Kidney glomerular epithelial cell (primary cell): ENCODE data around the gene RBM23.
"Not testable (repeated sequence)": the region's sequence is repeated elsewhere in the genome, so short reads cannot be mapped to it uniquely, and the experiment has no call there.

Source experiments
- DNase-seq: peaks from one replicate; lab custom pipeline; 2025; lab: John Stamatoyannopoulos, UW

The RBM23 gene

DNA sequence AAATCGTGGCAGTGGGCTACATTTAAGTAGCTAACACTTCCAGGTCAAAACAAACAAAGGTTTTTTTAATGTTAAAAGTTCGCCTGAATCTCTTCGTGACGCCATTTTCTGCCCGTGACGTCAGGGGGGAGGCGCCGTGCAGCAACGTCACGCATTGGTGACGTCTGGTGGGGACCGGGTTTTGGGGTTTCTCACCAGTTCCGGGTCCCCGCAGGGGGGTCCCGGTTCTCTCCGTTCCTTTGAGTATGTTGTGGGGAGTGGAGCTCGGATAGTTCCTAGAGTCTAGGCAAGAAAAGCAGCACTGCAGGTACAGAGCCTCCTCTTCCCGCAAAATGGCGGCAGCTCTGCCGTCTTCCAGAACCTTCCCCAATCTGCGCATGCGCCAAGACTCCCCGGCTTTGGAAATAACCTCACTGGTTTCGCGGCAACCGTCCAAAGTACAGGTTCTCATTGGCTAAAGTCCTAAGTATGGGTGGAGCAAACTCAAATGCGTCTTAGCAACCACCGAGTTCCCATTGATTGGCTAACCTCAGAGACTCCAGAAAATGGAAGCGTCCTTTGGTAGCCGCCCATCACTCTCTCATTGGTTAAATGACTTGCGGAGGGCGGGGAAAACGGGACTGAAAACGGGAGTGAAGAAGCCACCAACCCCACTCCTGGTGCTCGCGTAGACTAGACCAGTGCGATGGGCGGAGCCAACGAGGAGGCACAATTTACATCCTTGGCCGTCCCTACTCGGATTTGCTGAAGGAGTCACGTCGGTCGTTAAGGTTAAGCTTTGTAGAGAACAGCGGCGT is at the start of gene RBM23:
TSS of gene RBM23 (minus strand) at position 346 of the 797 bp plus-strand sequence.
- peak; percentile 100 for DNase-seq

DNA sequence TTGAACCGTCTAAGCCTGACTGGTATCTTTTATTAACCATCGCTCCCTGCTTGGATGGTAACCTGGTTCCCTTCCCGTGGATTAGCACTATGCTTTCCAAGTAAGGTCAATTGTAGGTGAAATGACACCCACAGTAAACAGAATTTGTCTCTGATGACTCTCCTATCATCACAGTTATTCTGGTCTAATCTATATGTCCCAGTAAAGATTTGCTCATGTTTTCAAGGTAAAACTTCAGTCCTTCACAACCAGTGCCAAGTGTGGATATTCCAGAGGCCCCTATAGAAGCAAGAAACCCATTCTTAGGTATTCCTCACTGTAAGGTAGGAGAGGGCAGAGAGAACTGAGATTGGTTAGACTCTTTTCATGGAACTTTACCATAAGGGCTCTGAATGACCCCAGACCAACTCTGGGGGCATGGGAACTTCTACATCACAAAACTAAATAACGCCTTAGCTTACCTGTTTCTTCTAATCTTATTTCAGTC is 47.9 kb upstream of the RBM23 start:
- DNase-seq, result no peak

DNA sequence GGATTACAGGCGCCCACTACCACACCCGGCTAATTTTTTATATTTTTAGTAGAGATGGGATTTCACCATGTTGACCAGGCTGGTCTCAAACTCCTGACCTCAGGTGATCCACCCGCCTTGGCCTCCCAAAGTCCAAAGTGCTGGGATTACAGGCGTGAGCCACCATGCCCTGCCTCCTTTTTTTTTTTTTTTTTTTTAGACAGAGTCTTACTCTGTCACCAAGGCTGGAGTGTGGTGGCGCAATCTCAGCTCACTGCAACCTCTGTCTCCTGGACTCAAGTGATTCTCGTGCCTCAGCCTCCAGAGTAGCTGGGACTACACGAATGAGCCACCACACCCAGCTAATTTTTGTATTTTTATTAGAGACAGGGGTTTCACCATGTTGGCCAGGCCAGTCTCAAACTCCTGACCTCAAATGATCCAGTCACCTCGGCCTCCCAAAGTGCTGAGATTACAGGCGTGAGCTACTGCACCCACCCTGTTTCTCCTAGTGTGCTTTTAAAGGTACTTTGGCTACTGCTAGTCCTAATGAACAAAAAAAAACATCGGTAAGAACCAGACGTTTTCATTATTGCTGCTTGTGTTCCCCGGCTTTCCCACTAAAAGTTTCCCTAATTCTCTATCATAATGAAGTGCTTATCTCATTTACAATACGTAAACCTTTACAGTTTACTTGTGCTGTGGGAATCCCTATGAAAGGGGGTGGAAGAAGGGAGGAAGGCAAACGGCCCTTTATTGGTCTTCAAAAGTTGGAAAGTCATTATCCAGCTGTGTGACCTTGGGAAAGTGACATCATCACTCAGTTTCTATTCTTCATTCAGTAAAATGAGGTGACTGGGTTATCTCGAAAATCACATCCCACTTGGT is 47.2 kb upstream of the RBM23 start:
- DNase-seq, result not testable (repeated sequence)

DNA sequence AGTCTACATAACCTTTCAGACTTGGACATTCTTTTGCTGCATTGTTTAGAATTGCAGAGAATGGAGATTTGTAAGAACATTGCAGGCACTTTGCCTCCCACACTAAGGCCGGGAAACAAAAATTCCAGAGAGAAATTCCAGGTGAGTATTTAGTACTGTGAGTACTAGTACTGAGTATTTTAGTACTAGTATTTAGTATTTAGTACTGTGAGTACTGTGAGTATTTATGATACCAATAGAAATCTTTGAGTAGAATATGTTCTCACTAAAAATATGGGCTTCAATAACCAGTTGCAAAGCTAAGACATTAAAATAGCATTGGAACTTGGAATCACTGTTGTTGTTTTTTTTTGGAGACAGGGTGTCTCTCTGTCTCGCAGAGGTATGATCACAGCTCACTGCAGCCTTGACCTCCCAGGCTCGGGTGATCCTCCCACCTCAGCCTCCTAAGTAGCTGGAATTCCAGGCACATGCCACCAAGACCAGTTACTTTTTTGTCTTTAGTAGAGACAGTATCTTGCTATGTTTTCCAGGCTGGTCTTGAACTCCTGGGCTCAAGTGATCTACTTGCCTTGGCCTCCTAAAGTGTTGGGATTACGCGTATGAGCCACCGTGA is 43.2 kb upstream of the RBM23 start:
- DNase-seq, result no peak

DNA sequence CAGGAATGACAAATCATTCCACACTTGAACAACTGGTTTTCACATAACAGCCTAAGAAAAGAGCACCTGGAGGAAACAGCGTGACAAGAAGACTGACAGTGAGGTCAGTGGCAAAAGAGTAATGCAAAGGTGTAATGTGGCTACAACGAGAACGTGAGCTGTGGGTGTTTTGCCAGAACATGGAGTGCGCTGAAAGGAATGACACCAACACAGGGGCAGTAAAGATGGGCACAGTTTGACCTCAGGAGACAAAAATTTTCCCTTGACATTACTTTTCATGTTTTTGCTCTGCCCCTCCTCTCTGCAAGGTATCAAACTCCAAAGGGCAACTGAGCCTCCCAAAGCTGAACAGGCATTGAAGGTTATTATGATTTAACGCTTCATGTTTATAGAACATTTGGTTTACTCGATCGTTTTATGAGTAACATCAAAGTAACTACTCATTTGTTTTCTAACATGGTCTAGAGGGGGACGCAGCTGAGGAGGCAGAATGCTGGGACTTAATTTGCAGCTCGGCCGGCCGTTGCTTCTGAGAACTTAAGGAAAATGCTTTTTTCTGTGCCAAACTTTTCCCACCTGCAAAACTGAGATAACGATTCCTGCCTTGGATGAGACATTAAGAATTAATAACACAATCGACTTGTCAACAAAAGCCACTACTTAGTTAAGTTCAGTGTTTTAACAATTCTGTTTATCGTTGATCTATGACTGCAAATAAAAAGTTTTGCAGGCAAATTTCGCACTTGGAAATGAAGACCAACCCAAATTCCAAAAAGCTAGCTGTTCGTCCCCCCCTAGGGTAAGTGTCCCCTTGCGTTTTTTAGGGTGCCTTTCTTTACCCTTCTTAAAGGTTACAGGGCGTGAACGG is 37.0 kb upstream of the RBM23 start:
- no peak for DNase-seq

DNA sequence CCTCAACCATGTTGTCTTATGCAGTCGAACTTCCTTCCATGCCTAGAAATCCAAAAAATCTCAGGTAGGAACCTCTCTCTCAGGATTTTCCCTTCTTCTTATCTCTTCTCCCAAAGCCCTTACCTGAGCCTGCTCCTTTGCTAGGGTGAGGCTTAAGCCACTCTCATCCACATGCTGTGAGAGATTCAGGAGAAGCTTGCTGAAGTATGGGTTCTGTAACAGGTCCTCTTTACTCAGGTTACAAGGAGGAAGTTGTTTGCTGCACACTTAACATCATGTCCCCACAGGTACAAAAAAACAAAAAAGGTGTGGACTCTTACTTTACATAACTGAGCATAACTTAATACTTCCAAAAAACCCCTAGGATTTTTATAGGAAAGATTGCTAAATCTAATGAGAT is 33.5 kb upstream of the RBM23 start:
- DNase-seq, result no peak

DNA sequence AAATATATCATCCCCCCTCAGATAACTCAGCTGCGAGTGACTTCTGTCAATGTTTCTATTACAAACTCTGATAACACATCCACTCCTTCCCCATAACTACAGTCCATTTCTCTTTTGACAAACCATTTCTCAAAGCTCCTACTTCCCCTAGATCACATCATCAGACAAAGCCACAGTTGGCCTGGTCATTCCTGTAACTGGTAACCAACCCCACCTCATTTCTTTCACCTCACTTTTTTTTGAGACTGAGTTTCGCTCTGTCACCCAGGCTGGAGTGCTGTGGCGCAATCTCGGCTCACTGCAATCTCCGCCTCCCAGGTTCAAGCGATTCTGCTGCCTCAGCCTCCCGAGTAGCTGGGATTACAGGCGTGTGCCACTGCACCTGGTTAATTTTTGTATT is 32.8 kb upstream of the RBM23 start:
- not testable (repeated sequence) for DNase-seq

DNA sequence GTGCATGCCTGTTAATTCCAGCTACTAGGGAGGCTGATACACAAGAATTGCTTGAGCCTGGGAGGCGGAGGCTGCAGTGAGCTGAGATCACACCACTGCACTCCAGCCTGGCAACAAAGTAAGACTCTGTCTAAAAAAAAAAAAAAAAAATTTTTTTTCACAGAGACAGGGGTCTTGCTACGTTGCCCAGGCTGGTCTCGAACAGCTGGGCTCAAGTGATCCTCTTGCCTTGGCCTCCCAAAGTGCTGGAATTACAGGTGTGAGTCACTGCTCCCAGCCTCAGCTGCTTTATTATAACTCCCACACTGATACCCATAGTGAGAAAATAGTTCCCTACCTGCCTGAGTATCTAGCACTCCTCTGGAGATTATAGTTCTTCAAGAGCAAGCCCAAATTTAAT is 26.7 kb upstream of the RBM23 start:
- no peak for DNase-seq

DNA sequence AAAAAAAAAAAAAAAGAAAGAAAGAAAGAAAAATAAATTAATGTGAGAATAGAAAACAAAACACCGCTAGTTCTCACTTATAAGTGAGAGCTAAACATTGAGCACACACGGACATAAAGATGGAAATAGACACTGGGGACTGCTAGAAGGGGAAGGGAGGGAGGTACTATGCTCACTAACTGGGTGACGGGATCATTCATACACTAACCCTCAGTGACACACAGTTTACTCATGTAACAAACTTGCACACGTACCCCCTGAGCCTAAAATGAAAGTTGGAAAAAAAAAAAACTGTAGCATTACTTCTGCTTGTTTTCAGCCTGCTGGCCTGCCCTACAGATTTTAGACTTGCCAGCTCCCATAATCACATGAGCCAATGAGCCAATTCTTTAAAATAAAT is 20.7 kb upstream of the RBM23 start:
- DNase-seq, result no peak

DNA sequence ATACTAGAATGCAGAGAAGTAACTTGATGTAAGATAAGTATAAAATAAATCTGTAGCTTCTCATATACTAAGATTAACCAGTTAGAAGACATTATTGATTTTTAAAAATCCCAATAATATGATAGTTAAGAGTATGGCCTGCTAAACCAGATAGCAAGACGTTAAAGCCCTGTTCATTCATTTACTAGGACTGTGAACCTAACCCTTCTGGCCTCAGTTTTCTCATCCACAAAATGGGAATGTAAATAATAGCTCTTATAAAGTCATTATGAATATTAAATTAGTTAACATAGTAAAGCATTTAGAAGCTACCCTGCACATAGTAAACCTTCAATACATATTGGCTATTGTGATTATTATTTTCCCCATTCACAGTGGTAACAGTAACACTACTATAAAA is 16.2 kb upstream of the RBM23 start:
- no peak for DNase-seq

DNA sequence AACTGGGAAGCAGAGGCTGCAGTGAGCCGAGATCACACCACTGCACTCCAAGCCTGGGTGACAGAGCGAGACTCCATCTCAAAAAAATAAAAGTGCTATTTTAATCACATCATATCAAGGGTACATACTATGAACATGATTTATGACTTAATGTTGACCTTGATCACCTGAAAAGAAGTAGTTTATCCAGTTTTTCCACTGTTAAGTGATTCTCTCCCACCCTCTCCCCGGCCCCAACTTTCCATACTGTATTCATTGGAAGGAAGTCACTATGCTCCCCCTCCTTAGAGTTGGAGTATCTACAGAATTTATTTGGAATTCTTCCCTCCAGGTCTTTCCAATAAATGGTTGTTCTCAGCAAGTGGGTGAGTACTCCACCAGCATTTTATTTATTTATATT is 13.2 kb upstream of the RBM23 start:
- DNase-seq, result no peak

DNA sequence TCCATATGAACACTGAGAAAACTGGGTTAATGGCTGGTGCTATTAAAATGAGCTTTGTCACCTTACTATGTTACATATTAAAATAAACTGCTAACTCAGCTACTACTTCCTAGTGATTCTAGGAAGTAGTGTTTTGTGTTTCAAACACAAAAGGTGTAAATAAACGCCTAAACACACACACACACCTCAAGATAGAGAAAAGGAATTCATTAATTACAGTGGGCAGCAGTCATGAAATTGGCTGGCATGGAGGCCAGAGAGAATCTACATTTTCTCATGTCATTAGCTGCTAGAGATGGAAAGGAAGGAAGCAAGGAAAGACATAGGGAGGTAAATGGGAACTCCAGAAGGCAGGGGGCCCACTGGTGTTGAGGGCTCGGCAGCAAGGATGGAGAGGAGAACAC is 11.0 kb upstream of the RBM23 start:
- DNase-seq, result no peak

DNA sequence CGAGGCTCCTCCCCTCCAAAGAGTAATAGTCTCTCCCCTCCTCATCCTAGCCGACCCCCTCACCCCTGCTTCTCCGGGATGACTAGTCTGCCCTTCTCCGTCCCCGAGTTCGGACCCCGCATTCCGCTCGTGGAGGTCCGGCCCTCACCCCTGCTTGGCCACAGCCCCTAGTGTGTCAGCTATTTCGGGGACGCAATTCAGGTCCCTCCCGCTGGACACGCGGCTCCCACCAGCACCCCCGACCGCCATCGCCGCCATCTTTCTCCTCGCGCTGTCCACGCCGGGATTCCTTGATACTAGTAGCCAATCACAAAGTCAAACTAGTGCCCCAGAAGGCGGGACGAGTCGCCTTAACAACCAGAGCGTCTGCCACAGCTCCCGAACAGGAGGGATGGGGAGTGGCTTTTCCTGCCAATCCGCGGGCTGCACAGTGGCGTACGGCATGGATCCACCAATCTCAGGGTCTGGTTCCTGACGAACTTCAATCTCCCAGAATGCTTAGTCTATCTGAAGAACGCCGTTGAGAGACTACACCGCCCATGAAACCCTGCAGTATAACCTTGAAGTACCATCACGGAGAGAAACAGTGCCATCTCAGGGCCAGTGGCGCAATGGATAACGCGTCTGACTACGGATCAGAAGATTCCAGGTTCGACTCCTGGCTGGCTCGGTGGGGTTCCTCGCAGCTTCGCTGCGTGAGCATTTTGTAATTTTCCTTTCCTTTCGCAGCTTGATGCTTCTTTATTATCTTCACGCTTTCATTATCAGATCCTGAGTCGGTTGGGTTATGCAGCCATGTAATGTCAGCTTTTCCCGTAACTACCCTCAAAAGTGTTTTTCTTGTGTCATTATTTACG is 10.4 kb upstream of the RBM23 start, which contains the start of gene PRMT5:
TSS of gene PRMT5 (minus strand) at position 273 of the 857 bp plus-strand sequence. CDS start at position 258, 15 bp downstream.
- DNase-seq, result peak; percentile 99

DNA sequence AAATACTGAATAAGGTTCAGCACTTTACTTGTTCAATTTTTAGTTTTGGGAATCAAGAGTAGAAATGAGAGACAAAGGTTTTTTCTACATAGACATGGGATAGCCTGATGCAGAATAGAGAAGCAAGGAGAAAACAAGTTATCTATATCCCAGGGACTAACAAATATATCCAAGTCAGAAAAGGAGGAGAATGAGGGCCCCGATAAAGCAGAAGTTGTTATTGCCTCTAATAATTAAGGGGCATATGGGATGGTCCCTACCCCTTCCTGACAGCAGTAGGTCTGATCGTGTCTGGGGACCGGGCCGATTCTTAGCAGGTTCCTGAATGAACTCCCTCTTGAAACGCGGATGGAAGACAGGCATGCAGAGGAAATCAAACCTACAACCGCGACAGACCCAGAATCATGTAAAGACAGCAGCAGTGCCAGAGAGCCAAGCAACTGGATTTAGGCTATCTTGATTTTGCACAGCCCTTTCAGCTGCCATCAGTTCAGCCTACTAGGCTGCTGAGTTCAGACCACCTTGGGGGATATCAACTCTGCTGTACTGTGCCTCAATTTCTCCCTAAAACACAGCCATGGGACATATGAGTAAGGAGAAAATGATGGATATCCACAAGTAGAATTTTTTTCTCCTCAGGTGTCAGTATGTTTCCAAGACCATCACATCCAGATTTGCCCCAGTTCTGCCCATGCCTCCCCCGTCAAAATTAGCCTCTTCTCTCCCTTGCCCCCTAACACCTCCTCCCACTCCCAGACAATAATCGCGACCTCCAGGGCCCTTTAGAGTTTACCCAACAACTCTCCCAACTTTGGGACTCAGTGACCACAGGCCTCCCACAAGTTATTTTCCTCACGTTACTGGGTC is 9.5 kb upstream of the RBM23 start:
- DNase-seq, result no peak

DNA sequence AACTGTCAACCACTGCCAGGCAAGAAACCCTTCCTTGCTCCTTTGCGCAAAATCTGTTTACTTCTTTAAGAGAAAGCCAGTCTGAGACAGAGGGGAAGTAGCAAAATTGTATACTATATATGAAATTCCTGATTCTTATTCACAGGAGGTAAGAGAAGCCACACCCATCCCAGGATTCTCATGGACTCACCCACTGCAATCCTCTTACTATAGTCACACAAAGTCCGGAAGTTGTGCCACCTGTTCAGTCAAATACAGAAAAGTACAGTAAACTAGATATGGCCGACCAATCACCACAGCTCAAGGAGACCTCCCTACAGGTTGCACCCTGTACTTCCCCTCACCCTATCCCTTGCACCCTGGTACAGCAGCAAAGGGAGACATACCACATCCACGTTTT is 7.4 kb upstream of the RBM23 start:
- no peak for DNase-seq

DNA sequence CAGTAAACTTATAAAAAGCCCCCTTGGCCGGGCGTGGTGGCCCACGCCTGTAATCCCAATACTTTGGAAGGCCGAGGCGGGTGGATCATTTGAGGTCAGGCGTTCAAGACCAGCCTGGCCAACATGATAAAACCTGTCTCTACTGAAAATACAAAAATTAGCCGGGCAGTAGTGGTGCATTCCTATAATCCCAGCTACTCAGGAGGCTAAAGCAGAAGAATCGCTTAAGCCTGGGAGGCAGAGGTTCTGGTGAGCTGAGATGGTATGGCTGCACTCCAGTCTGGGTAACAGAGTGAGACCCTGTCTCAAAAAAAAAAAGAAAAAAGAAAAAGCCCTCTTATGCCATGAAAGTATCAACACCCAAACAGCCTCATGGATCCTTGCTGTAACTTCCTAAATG is 6.6 kb upstream of the RBM23 start:
- DNase-seq, result no peak

DNA sequence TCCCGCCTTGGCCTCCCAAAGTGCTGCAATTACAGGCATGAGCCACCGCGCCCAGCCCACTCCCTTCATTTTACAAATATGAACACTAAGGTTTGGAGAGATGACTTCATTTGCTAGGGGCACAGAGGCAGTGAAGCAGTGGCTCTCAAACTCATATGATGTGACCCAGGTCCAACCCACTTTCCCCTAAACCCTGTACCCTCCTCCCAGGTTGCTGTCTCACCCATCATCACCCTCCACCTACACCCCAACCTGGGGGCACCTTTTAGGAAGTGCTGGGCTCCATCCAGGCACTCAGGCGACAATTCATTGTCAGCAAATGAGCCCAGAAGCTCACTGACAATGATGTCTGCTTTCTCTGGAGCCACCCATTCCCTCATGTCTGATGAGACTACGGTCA is 4.8 kb upstream of the RBM23 start:
- no peak for DNase-seq

DNA sequence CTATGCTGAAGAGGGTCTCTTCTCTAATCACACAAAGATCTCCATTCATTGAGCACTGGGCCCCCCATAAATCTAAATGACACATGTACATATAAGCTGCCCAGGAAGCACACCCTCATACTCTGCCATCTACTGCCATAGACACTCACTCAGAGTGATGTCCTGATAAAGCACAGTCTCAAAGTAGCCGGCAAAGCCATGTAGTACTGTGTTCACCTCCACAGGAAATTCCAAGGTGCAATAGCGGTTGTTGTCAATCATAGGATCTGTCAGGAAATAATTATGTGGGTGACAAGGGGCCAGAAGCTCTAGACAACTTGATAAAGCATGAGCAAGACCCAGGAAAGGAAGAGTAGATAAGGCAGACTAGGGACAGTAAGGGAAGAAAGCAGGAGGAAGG is 3.3 kb upstream of the RBM23 start:
- DNase-seq, result no peak

DNA sequence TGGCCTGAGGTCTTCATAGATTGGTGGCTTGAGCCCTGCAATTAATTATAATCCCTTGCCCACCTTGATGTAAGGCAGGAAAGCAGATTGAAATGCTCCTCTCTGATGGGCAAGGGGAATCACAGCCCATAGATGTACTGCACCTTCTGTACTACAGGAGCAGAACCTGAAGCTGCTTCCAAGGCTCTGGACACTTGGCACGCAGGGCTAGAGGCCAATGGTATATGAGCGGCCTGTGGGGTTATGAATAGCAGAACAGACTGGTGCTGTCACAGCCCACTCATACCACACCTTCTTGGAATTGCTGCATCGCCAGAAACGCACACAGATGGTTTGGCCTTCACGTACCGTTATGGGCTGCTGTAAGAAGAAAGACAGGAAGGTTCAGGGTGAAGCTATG is 1.7 kb upstream of the RBM23 start:
- no peak for DNase-seq

DNA sequence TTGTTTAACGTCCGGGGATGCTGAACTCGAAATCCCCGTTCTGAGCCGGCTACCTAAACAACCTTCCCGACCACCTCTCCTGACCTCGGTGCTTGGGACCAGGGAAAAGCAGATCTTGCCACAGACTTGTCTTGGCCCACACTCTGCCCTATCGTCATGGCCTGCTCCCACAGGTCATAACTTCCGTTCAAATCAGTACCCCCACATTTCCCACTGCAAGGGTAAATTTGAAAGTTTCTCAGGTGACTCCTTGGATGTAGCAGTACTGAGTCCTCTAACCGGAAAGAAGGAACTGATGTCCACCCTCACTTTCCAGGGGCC is 612 bp upstream of the RBM23 start:
- no peak for DNase-seq
